Suprapubic skin (tissue), 4 donors: Measurements from ENCODE around the gene MED27.
"Not testable (repeated sequence)": the region's sequence is repeated elsewhere in the genome, so short reads cannot be mapped to it uniquely, and the experiment has no call there.

Experiments used
- POLR2A ChIP-seq, 2 donors: fragments of 450-650 bp; IDR thresholded peaks; one replicate each; pipeline ENCODE4 v1.6.1; 2017; ENCODE audit warnings: antibody characterized with exemption in 2 of 2, mild to moderate bottlenecking in 2 of 2, moderate library complexity in 2 of 2
- POLR2AphosphoS5 ChIP-seq, 3 donors: sonication (generic); formaldehyde crosslinking; IDR thresholded peaks; one replicate each; pipeline ENCODE4 v1.6.1; 2017; ENCODE audit warnings: antibody characterized with exemption in 3 of 3
- TF ChIP-seq, protein P1 (sequence below), 2 donors: fragments of 200-600 bp in 1 of 2; fragments of 450-650 bp in 1 of 2; sonication (generic) in 1 of 2; IDR thresholded peaks; one replicate each; pipeline ENCODE4 v1.5.1; 2016 to 2019; ENCODE audit warnings: antibody characterized with exemption in 2 of 2, mild to moderate bottlenecking in 1 of 2, moderate library complexity in 1 of 2

DNA sequence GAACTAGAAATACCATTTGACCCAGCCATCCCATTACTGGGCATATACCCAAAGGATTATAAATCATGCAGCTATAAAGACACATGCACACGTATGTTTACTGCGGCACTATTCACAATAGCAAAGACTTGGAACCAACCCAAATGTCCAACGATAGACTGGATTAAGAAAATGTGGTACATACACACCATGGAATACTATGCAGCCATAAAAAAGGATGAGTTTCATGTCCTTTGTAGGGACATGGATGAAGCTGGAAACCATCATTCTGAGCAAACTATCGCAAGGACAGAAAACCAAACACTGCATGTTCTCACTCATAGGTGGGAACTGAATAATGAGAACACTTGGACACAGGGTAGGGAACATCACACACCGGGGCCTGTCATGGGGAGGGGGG is 158.0 kb downstream of the MED27 start:
- TF ChIP-seq, protein P1, sequence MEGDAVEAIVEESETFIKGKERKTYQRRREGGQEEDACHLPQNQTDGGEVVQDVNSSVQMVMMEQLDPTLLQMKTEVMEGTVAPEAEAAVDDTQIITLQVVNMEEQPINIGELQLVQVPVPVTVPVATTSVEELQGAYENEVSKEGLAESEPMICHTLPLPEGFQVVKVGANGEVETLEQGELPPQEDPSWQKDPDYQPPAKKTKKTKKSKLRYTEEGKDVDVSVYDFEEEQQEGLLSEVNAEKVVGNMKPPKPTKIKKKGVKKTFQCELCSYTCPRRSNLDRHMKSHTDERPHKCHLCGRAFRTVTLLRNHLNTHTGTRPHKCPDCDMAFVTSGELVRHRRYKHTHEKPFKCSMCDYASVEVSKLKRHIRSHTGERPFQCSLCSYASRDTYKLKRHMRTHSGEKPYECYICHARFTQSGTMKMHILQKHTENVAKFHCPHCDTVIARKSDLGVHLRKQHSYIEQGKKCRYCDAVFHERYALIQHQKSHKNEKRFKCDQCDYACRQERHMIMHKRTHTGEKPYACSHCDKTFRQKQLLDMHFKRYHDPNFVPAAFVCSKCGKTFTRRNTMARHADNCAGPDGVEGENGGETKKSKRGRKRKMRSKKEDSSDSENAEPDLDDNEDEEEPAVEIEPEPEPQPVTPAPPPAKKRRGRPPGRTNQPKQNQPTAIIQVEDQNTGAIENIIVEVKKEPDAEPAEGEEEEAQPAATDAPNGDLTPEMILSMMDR (IDR thresholded peaks at IDR 0.05), result not testable (repeated sequence)
- not testable (repeated sequence) for TF ChIP-seq POLR2A, POLR2AphosphoS5 (IDR thresholded peaks at IDR 0.05)
